WTC11 (cell line): ENCODE measurements around the gene FXYD6. TPM values are rescaled to one million over a fixed set of nuclear protein-coding genes. Genes with fewer than 3 reads are reported as not detected.

ENCODE experiments used
- ATAC-seq: fragments of 200-7000 bp; cut with Tn5 transposase; 2 replicates; pipeline ENCODE4 v1.10.0; 2021; ENCODE audit warnings: mild to moderate bottlenecking, moderate library complexity
- CTCF ChIA-PET: fragments of 300-600 bp; sonication (Branson Sonifier 250); formaldehyde crosslinking; loops from one replicate; lab custom pipeline; 2021; ENCODE audit warnings: antibody characterized with exemption; lab: Charles Lee
- POLR2A ChIA-PET: fragments of 350-600 bp; sonication (Branson Sonifier 250); formaldehyde crosslinking; loops from one replicate; lab custom pipeline; 2021; ENCODE audit warnings: antibody characterized with exemption; lab: Charles Lee
- DNase-seq: peaks from one replicate; pipeline ENCODE4 v3.0.0; 2021; ENCODE audit warnings: low spot score
- H3K27ac Mint-ChIP-seq: 2 replicates; pipeline ENCODE4 v1.8.0; 2021; ENCODE audit warnings: mixed read lengths
- H3K27me3 Mint-ChIP-seq: 2 replicates; pipeline ENCODE4 v1.8.0; 2021; ENCODE audit warnings: low read depth, mild to moderate bottlenecking, moderate library complexity, mixed read lengths
- H3K36me3 Mint-ChIP-seq: 2 replicates; pipeline ENCODE4 v1.8.0; 2021; ENCODE audit warnings: mixed read lengths
- H3K4me1 Mint-ChIP-seq: 2 replicates; pipeline ENCODE4 v1.8.0; 2022; ENCODE audit warnings: mixed read lengths
- H3K4me3 Mint-ChIP-seq: 2 replicates; pipeline ENCODE4 v1.8.0; 2021; ENCODE audit warnings: mild to moderate bottlenecking, moderate library complexity, mixed read lengths
- H3K9me3 Mint-ChIP-seq: 2 replicates; pipeline ENCODE4 v1.8.0; 2021; ENCODE audit warnings: mixed read lengths
- ATF3 ChIP-seq: sonication (generic); formaldehyde crosslinking; conservative IDR thresholded peaks from 2 replicates; pipeline ENCODE4 v1.8.1; 2022; ENCODE audit warnings: mild to moderate bottlenecking, missing genetic modification reagents
- CREB1 ChIP-seq: sonication (generic); formaldehyde crosslinking; IDR thresholded peaks from 2 replicates; pipeline ENCODE4 v1.8.0; 2023; ENCODE audit warnings: mild to moderate bottlenecking, missing genetic modification reagents
- CTCF ChIP-seq: fragments of 200-600 bp; IDR thresholded peaks from 2 replicates; pipeline ENCODE4 v1.8.0; 2022; ENCODE audit warnings: antibody characterized with exemption
- ERG ChIP-seq: fragments of 250-450 bp; sonication (Bioruptor Pico); IDR thresholded peaks from 2 replicates; pipeline ENCODE4 v1.8.0; 2021; ENCODE audit warnings: mild to moderate bottlenecking
- ESRRA ChIP-seq: sonication (generic); formaldehyde crosslinking; IDR thresholded peaks from 2 replicates; pipeline ENCODE4 v1.8.1; 2022; ENCODE audit warnings: mild to moderate bottlenecking, missing genetic modification reagents, borderline replicate concordance
- KAT7 ChIP-seq: sonication (generic); formaldehyde crosslinking; IDR thresholded peaks from 2 replicates; pipeline ENCODE4 v1.8.1; 2023; ENCODE audit warnings: missing genetic modification reagents, mild to moderate bottlenecking, borderline replicate concordance
- NFATC4 ChIP-seq: fragments of 250-450 bp; sonication (Bioruptor Pico); IDR thresholded peaks from 2 replicates; pipeline ENCODE4 v1.9.0; 2021; ENCODE audit warnings: mild to moderate bottlenecking
- NR1H2 ChIP-seq: sonication (generic); formaldehyde crosslinking; IDR thresholded peaks from 2 replicates; pipeline ENCODE4 v1.9.0; 2021; ENCODE audit warnings: mild to moderate bottlenecking, moderate library complexity, missing genetic modification reagents
- OVOL2 ChIP-seq: fragments of 250-450 bp; sonication (Bioruptor Pico); IDR thresholded peaks from 2 replicates; pipeline ENCODE4 v1.9.0; 2021; ENCODE audit warnings: mild to moderate bottlenecking, borderline replicate concordance
- RORB ChIP-seq: fragments of 250-450 bp; sonication (Bioruptor Pico); IDR thresholded peaks from 2 replicates; pipeline ENCODE4 v1.9.0; 2021; ENCODE audit warnings: mild to moderate bottlenecking
- SOX15 ChIP-seq: fragments of 250-450 bp; sonication (Bioruptor Pico); IDR thresholded peaks from 2 replicates; pipeline ENCODE4 v1.9.0; 2021; ENCODE audit warnings: mild to moderate bottlenecking
- TCF7 ChIP-seq: sonication (generic); formaldehyde crosslinking; IDR thresholded peaks from 2 replicates; pipeline ENCODE4 v1.8.0; 2022; ENCODE audit warnings: mild to moderate bottlenecking, low read depth, missing genetic modification reagents, moderate library complexity
- TEAD4 ChIP-seq: sonication (generic); formaldehyde crosslinking; IDR thresholded peaks from 2 replicates; pipeline ENCODE4 v1.8.0; 2022; ENCODE audit warnings: mild to moderate bottlenecking, missing genetic modification reagents
- ZNF121 ChIP-seq: sonication (generic); formaldehyde crosslinking; IDR thresholded peaks from 2 replicates; pipeline ENCODE4 v1.8.0; 2023; ENCODE audit warnings: missing genetic modification reagents
- ZNF138 ChIP-seq: sonication (generic); formaldehyde crosslinking; conservative IDR thresholded peaks from 2 replicates; pipeline ENCODE4 v1.8.1; 2022; ENCODE audit warnings: mild to moderate bottlenecking, moderate library complexity, missing genetic modification reagents
- total RNA-seq: library from RNA; stranded (reverse); gene quantifications from 3 replicates; pipeline ENCODE4 v1.2.3, GENCODE V29; 2021
- TF ChIP-seq, protein P1 (sequence below): sonication (generic); formaldehyde crosslinking; IDR thresholded peaks from 2 replicates; pipeline ENCODE4 v1.8.1; 2022; ENCODE audit warnings: missing genetic modification reagents, borderline replicate concordance
- TF ChIP-seq, protein P2 (sequence below): sonication (generic); formaldehyde crosslinking; IDR thresholded peaks from 2 replicates; pipeline ENCODE4 v1.8.0; 2022; ENCODE audit warnings: mild to moderate bottlenecking, missing genetic modification reagents

FXYD6 gene
- total RNA-seq, 1 experiment from 2014 or later: 26.2 TPM

- TF ChIP-seq ERG: no peak
- TF ChIP-seq, protein P1, sequence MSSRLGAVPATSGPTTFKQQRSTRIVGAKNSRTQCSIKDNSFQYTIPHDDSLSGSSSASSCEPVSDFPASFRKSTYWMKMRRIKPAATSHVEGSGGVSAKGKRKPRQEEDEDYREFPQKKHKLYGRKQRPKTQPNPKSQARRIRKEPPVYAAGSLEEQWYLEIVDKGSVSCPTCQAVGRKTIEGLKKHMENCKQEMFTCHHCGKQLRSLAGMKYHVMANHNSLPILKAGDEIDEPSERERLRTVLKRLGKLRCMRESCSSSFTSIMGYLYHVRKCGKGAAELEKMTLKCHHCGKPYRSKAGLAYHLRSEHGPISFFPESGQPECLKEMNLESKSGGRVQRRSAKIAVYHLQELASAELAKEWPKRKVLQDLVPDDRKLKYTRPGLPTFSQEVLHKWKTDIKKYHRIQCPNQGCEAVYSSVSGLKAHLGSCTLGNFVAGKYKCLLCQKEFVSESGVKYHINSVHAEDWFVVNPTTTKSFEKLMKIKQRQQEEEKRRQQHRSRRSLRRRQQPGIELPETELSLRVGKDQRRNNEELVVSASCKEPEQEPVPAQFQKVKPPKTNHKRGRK: no peak
- no peak for TF ChIP-seq TCF7 (CRISPR knock-in tag)
- no peak for TF ChIP-seq ZNF121 (CRISPR knock-in tag)
- TF ChIP-seq SOX15: no peak
- no peak for TF ChIP-seq ESRRA (CRISPR knock-in tag)
- no peak for TF ChIP-seq CREB1 (CRISPR knock-in tag)
- TF ChIP-seq NFATC4: no peak
These were observed 34.9 kb downstream of the FXYD6 start (continued) for GRCh38 chr11:117841551-117842031.

- H3K4me3 Mint-ChIP-seq: no peak overlapping the region
- TF ChIP-seq RORB (CRISPR knock-in tag): no peak
- TF ChIP-seq ATF3 (CRISPR knock-in tag): no peak
- TF ChIP-seq, protein P2, sequence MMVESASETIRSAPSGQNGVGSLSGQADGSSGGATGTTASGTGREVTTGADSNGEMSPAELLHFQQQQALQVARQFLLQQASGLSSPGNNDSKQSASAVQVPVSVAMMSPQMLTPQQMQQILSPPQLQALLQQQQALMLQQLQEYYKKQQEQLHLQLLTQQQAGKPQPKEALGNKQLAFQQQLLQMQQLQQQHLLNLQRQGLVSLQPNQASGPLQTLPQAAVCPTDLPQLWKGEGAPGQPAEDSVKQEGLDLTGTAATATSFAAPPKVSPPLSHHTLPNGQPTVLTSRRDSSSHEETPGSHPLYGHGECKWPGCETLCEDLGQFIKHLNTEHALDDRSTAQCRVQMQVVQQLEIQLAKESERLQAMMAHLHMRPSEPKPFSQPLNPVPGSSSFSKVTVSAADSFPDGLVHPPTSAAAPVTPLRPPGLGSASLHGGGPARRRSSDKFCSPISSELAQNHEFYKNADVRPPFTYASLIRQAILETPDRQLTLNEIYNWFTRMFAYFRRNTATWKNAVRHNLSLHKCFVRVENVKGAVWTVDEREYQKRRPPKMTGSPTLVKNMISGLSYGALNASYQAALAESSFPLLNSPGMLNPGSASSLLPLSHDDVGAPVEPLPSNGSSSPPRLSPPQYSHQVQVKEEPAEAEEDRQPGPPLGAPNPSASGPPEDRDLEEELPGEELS (CRISPR knock-in tag): no peak
- TF ChIP-seq KAT7 (CRISPR knock-in tag): no peak
- no peak for TF ChIP-seq ZNF138 (CRISPR knock-in tag)
- no peak for TF ChIP-seq NR1H2 (CRISPR knock-in tag)
- TF ChIP-seq OVOL2 (CRISPR knock-in tag): no peak
- no peak for TF ChIP-seq CTCF
- TF ChIP-seq TEAD4: no peak
- no peaks in the 10 kb centered on the region for H3K9me3 Mint-ChIP-seq
- H3K27me3 Mint-ChIP-seq: no peaks in the 10 kb centered on the region
- no peak for DNase-seq
- peaks cover 16% of the 10 kb centered on the region for H3K4me1 Mint-ChIP-seq
- no peak overlapping the region for H3K27ac Mint-ChIP-seq
- ChIA-PET CTCF (interaction anchor here (4.2 kb wide), 1 partner anchor 106 kb away, joined by 17 read pairs; no protein-coding TSS in a partner anchor), POLR2A (no interaction called here)
- no peak for ATAC-seq
- H3K36me3 Mint-ChIP-seq: no peaks in the 10 kb centered on the region
These were observed 35.4 kb downstream of the FXYD6 start for GRCh38 chr11:117840881-117841550.
